ENCODE data around the gene VTI1A. TPM values are rescaled to one million over a fixed set of nuclear protein-coding genes. Genes with fewer than 3 reads are reported as not detected.
A peak's percentile ranks its signal among the peaks of the same experiment; 100 is the strongest.
"Not testable (repeated sequence)": the region's sequence is repeated elsewhere in the genome, so short reads cannot be mapped to it uniquely, and the experiment has no call there.

VTI1A gene
- total RNA-seq = 47.2 TPM

GRCh38 chr10:112446855-112447619 is at the start of gene VTI1A, which contains the start of gene ZDHHC6:
VTI1A (plus strand) TSS chr10:112447215; CDS start chr10:112447374, 159 bp downstream.
ZDHHC6 (minus strand) TSS chr10:112446914; CDS start chr10:112445436, 1,478 bp downstream.
- DNase-seq = peak; percentile 90

DNA sequence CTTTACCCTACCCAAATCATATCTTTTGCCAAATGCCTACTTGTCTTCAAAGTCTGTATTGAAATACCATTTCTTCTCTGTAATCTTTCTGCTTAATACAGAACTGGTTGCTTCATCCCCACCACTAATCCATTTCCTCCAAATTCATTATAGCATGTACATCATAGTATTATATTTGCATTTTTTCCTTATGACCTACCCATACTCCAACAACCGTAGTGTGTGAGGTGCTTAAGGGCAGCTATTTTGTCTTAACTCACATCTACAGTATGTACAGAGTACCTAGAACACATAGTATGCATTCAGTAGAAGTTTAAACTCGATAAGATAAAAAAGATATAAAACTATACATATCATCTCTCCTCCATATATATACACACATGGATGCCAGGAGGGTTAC is 49.4 kb upstream of the VTI1A start:
- no peak for DNase-seq

GRCh38 chr10:112402917-112403316 is 44.1 kb upstream of the VTI1A start:
- no peak for DNase-seq

DNA sequence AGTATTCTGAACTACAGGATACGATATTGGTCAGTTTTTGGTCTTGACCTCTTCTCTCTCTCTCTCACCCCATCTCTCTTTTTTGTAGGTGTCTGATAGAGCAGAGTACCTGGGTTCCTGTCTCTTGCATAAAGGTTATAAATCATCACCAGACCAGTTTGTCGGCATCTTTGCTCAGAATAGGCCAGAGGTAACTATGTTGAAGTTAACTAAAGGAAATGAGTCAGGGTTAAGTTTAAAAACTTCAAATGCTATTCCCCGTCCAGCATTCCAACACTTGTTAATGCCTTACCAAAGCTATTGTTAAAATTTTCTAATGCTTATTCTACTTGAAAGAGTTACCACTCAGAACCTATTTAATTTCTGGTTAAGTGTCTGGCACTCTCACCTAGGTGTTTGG is 42.4 kb upstream of the VTI1A start:
- no peak for DNase-seq

DNA sequence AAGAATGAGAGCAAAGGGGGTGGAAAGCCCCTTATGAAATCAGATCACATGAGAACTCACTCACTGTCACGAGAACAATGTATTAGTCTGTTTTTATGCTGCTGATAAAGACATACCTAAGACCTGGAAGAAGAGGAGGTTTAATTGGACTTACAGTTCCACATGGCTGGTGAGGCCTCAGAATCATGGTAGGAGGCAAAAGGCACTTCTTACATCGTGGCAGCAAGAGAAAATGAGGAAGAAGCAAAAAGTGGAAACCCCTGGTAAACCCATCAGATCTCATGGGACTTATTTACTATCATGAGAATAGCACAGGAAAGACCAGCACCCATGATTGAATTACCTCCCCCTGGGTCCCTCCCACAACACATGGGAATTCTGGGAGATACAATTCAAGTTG is 40.2 kb upstream of the VTI1A start:
- DNase-seq = not testable (repeated sequence)

DNA sequence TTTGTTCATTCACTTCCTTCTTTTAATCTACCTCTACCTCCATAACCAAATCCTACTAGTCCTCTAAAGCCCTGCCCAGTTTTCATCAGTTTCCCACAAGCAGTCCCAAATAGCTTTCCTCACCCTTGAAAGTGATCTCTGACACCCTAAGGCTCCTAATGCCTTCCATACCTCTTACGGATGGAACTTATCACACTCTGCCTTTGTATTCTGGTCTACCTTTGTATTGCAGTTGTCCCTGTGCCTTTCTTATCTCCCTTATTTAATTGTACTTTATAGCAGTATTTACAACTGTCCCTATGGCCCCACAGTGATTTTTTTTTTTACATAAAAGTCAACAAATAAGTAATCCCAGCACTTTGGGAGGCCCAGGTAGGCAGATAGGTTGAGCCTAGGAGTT is 39.3 kb upstream of the VTI1A start:
- no peak for DNase-seq

DNA sequence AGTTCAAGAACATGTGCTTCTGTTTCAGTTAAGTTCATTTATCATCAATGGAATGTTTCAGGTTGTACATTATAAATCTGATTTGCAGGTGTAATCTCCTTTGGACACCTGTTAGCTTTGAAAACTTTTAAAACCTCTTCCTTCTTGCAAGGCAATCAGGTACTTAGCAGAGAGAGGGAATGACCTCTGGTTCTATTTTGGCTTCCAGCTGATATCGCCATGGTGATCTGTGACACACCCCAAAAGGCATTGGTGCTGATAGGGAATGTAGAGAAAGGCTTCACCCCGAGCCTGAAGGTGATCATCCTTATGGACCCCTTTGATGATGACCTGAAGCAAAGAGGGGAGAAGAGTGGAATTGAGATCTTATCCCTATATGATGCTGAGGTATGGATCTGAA is 37.7 kb upstream of the VTI1A start:
- DNase-seq = no peak

DNA sequence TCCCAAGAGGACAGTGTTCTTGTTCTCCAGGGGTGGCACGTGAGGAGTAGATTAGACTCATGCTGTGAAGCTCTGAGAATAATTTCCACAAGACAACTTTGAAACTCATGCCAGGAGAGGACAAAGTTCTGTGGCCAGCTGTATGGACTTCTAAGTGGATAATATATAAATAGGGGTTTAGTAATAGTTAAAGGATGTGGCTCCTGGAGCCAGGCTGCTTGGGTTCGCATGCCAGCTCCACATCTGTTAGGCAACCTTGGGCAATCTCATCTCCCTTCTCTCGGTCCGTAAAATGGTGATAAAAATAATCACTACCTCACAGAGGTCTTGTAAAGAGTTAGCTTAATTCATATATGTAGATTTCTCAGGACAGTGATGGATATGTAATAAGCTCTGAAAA is 37.3 kb upstream of the VTI1A start:
- no peak for DNase-seq

- no peak for DNase-seq
Observed at GRCh38 chr10:112412696-112413095, 34.3 kb upstream of the VTI1A start.

GRCh38 chr10:112421731-112422130 is 25.3 kb upstream of the VTI1A start:
- DNase-seq = no peak

DNA sequence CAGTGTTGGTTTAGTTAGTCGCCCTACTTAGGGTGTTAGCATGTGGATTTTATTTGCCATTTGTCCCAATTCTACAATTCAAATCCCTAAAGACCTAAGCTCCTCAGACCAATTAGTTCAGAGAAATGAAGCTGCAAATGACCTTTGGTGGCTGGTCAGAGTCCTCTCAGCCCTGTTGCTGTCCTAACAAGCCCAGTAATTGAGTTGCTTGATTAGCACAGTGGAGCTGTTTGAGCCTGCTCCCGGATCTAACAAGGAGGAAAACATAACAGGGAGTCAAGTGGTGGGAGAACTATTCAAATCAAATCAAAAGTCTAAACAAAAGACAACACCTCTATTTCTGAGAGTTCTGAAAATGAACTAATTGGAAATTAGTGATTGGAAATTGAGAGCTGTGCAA is 22.4 kb upstream of the VTI1A start:
- DNase-seq = no peak

DNA sequence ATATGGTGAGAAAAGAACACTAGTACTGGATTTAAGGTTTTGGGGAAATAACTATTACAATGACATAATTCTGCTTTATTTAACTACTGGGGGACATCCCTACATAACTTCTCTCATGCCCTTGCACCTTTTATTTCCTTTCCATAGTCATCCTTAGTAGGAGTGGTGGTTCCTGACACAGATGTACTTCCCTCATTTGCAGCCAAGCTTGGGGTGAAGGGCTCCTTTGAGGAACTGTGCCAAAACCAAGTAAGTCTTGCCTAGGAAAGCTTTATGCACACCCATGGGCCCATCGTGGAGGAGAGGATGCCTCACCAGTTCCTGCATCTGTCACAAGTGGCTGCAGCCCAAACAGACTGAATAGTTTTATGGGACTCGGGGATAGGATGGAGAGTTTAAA is 20.9 kb upstream of the VTI1A start:
- no peak for DNase-seq

GRCh38 chr10:112429147-112429546 is 17.9 kb upstream of the VTI1A start:
- no peak for DNase-seq

DNA sequence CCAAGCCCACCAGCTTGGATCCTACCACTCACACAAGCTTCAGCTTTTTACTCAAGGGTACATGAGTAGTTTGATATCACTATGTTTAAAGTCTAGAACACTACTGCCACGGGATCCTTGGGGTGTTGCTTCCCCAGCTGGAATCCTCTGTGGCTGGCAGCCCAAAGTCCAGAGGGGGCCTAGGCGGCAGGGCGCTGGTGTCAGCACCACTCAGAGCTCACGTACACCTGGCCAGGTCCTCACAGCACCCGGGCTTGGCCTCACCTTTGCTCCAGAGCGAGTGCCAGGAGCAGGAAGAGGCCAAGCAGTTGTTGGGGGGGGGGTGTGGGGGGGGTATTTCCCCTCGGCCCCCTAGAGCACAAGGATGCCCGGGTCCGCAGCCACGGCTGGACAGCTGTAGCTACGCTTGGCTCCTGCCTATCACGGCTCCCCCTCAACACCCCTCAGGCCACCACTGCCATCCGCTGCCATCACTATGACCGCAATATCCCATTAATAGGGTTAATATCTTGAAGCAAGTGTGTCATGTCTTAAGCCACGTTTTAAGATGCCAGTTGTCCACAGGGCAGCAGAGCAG is 17.3 kb upstream of the VTI1A start:
- no peak for DNase-seq

DNA sequence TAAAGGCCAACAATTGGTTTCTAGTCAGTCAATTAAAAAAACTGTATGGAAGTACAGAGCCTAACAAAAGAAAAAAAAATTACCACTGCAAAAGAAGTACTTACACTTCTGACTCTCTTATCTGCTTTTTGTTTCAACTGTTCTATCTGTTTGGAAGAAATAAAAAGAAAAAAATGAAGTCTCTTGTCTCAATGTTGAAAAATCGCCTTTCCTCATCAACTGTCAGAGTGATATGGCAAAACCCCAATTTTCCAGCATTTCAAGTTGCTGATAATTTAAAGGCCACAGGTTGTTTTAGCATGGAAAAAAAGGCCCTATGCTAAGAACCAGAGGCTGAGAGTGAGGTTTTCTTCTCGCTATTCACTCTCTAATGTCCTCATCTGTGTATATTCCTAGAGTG is 13.9 kb upstream of the VTI1A start:
- DNase-seq = no peak

- DNase-seq = peak; percentile 49
Observed at GRCh38 chr10:112434988-112435619, 11.9 kb upstream of the VTI1A start.

DNA sequence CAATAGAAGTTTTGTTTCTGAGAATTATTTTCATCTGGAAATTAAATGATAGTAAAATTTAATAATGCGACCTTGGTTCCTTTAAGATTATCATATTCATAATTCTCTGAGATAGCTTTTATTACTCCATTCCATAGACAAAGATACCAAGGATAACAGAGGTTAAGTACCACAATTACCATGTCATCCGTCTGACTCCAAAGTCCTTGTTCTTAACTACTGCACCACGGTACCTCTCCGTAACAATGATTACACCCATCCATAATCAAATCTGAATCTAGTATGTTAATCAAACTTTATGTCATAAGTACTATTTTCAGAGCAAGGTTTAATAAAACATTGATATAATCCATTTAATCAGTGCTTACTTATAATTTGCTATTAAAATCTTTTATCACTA is 8.7 kb upstream of the VTI1A start:
- no peak for DNase-seq

GRCh38 chr10:112441520-112441919 is 5.5 kb upstream of the VTI1A start:
- DNase-seq = no peak

DNA sequence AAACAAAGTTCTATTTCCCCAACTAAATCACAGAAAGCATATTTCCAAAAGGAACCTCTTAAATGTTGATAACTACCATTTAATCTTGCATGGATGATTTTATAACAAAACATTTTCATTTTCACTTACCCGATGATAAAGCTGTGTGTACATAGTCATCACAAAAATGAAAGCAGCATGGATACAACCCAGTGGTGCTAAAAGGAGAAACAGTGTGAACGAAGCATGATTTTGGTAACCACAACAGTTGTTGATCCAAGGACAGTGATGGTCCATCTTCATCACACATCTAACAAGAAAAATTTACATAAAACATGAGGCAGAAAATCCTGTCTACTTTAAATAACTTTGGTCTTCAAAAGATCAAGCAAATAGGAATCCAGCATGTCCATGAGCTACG is 5.0 kb upstream of the VTI1A start:
- no peak for DNase-seq

- peak; percentile 8 for DNase-seq
Observed at GRCh38 chr10:112446055-112446854, 760 bp upstream of the VTI1A start.

DNA sequence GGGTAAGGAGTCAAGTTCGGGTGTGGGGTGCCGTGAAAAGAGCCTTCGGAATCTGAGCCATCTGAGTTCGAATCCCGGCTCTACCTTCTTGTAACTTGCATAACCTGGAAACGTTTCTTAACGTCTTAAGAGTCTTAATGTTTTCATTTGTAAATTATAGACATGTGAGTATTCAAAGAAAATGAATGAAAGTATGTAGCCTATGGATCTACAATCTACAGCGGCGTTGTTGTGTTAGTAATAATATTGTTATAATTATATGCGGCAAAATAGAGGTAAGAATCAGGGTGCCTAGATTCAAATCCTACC is 559 bp downstream of the VTI1A start:
- DNase-seq = no peak

DNA sequence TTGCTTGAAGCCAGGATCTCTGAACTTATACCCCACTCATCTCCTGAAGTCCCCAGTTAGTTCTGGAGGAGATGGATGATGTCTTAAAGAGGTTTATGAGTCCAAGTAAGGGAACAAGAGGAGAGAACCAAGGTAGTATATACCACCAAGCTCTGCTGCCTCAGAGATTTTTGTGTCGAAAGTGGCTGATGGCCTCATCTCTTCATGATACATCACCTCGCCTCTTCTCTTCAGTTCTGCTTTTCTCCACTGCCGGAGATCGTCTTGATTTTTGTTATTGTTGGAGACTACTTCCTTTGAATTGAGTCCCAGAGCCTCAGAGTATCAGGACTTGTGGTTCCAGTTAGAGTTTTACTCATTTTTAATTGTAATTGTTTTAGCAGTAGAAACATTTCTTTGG is 1.9 kb downstream of the VTI1A start:
- no peak for DNase-seq

All from tongue (tissue), 2 donors.